Measurements from ENCODE around the gene ATF3. TPM values are rescaled to one million over a fixed set of nuclear protein-coding genes. Genes with fewer than 3 reads are reported as not detected.

Gene ATF3, protein sequence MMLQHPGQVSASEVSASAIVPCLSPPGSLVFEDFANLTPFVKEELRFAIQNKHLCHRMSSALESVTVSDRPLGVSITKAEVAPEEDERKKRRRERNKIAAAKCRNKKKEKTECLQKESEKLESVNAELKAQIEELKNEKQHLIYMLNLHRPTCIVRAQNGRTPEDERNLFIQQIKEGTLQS
- 83.1 TPM for polyA plus RNA-seq (ENCODE audit: insufficient read length)

DNA sequence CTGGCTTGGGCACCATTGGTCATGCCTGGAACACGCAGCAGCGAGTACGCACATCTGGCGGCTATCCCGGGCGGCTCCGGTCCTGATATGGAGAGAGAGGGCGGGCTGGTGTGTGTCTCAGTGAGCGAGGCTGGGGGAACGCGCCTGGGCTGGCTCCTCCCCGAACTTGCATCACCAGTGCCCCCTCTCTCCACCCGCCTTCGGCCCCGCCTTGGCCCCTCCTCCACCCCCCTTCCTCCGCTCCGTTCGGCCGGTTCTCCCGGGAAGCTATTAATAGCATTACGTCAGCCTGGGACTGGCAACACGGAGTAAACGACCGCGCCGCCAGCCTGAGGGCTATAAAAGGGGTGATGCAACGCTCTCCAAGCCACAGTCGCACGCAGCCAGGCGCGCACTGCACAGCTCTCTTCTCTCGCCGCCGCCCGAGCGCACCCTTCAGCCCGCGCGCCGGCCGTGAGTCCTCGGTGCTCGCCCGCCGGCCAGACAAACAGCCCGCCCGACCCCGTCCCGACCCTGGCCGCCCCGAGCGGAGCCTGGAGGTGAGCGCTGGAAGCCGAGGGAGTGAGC is at the start of gene ATF3:
ATF3 (plus strand) TSS at position 370 of the 567 bp plus-strand sequence. CDS start 6,261 bp downstream, outside the sequence.
- DNase-seq (ENCODE audit: low read depth): peak; percentile 86

DNA sequence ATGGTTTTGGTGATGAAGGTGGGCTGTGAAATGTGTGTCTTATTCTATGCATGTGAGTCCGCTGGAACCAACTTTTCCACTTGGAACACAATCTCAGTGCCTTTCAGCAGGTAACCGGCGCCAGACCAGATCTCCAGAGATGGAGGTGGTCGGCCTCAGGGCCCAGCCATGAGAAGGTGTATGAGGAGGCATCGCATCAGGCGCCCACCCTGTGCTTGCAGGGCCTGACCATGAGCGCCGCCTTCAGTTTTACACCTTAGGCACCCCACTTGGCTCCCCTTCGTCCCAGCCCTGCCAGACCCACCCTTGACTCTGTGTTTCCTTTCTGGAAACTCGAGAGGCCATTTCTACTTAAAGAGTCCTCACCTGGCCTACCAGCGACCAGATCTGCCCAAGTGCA is 48.6 kb upstream of the ATF3 start:
- no peak for DNase-seq (ENCODE audit: low read depth)

DNA sequence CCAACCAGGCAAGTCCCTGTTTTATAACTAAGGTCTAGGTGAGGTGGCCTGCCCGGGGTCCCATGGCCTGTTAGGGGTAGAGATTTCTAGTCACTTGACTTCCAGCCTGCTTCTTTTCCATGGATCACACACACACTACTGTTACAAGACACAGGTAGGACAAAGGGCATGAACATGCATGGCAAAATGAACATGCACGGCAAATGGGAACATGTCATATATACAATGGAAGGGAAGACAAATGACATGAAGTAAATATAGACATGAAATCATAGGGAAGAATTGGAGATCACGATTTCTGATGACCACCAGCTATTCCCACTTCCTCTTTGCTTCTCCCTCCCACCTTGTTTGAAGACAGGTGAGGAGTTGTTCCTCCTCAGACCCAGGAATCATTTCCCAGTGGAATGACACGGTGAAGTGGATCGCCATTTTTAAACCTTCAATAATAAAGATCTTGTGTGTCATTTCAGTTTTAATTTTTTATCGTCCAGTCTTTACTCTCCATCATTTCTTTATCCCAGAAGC is 47.6 kb upstream of the ATF3 start:
- no peak for DNase-seq (ENCODE audit: low read depth)

DNA sequence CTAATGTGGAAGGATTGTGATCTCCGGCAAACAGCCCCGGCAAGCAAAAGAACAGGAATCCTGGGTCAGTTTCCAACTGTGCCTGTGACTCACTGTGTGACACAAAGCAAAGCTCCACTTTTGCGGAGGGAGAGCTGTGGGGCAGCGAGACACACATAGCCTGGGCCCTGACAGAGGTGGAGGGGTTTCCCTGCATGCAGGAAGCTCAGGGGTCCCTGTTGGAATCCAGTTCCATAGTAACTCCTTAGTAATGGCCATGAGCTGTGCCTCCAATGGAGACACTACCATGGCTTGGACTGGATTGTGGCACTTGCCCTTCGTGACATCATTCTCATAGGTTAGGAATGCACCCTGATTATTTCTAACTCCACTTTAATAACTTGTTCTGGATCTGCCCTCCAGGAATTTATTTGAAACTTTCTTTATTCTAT is 47.0 kb upstream of the ATF3 start:
- no peak for DNase-seq (ENCODE audit: low read depth)

DNA sequence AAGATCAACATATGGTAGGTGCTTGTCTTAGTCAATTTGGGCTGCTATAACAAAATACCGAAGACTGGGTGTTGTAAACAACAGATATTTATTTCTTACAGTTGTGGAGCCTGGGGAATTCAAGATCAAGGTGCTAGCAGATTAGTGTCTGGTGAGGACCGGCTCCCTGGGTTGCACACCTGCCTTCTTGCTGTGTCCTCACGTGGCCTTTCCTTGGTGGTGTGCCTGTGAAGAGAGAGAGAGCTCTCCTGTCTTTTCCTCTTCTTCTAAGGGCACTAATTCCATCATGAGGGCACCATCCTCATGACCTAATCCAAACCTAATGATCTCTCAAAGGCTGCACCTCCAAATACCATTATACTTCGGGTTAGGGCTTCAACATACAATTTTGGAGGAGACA is 45.8 kb upstream of the ATF3 start:
- DNase-seq (ENCODE audit: low read depth): no peak

DNA sequence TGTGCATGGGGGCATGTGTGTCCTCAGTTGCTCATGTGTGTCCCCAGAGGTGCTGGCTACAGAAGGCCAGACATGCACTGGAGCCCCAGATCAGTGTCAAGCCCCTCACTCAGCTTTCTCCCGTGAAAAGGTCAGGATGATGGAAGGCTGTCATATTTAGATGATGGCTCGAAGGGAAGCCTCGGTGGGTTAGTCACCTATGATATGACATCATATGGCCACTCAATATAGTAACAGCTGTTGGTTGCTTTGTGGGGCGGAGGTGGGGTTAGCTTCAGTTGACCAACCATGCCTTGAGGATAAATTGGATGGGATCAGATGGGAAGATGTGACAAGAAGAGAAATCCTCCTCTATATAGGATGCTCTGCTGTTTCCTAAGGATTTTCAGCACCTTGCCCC is 43.5 kb upstream of the ATF3 start:
- no peak for DNase-seq (ENCODE audit: low read depth)

DNA sequence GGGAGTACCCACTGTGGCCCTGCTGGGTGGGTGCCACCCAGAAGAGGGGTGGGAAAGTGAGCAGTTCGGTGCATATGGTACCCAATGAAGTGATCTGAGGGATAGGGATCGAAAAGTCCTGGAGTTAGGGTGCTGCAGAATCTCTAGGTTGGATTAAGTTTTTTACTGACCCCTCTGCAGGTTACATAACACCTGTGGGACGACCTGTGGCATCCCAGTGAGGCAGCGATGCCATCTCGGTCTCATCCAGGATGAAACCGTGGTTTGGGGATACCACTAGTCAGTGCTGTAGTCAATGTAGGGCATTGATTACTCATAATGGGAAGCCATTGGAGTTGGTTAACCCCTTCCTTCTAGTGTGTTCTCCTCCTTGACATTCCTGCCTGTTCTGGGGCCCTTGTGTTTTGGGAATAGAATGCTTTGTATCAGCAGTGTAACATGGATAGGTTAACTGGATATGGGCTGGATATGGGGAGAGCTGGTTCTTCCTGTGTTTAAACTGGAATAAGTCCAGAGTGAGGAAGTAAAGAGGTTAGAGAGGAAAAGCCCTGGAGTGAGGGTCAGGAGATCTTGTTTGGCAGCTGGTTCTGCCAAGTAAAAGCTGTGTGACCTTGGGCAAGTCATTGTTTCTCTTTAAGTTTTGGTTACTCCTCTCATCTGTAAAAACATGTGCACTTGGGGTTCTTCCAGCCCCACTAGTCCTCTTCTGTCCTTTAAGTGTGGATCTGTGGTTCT is 42.8 kb upstream of the ATF3 start:
- DNase-seq (ENCODE audit: low read depth): no peak

DNA sequence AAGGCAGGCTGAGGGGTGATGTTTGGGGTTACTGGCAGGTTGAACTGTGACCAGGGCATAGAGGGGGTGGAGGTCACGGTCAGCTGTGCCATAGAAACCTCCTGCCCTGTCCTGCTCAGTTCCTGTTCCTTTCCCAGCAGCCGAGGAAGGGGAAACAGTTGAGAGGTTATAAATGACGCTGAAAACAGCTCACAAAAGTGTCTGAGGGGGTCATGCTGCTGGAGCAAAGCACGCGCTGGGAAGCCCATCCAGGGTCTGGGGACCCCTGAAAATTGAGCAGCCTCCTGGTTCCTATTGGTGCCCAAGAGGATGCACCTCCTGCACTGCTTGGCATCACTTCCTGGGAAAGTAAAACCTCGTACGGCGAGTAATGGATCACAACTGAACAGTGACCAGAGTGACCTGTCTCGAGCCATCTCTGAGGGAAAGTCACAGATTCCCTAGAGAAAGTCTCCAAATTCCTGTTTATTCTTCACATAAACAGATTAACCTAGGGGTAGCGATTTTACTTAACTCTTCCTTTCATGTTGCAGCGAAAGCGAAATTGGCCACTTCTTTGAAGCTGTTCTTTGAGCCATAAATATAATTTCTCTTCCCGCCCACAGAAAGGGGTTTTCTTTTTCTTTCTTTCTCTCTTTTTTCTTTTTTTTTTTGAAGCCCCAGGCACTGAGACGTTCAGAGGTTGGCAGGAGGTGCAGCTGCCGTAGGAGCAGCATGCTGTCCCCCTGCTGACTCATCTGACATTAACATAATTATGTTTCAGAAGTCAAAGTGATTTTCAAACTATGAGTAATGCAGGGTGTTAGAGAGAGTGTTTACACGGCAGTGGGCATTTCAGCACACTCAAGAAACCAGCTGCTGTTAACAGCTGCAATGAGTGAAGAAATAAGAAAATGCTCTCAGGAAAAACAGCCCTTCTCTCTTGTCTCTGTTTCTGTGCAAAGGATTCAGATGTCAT is 41.8 kb upstream of the ATF3 start:
- no peak for DNase-seq (ENCODE audit: low read depth)

DNA sequence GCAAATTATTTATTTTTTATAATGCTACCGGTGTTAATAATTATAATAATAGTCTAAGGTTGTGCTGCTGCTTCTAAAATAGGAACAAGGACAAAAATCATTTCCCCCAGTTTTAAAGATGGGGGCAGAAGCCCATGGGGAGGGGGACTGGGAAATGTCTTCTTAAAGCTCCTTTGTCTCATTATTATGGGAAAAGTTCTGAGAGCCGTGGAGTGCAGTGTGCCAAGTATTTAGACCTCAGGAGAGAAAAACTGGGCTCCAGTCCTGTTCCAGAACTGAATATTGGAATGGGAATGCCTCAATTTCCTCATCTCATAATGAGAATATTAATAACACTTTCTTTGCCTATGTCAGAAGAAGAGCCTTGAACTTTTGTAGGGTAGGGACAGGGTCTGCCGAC is 40.9 kb upstream of the ATF3 start:
- DNase-seq (ENCODE audit: low read depth): no peak

DNA sequence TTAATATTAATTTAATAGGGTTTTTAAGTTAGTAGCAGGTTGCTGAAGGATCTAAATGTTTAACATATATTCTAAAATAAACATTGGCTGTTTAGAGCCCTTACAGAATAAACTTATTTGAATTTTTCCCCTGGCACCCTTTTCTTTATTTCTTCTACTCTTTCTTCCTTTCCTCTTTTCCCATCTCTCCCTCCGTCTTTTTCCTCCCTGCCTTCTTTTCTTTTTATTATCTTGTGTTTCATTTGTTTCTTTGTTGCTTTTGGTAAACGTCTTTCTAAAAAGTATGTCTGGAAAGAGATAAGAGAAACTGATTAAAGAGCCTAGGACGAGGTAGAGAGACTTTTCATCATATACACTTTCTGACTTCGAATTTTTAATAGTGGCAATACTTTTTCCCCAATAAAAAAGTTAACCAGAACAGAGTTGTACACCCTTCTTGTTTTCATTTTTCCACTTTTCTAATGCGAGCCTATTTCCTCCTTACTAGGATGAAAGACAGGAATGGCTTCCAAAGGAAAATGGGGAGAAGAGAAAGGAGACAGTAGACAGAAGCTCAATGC is 39.5 kb upstream of the ATF3 start:
- no peak for DNase-seq (ENCODE audit: low read depth)

DNA sequence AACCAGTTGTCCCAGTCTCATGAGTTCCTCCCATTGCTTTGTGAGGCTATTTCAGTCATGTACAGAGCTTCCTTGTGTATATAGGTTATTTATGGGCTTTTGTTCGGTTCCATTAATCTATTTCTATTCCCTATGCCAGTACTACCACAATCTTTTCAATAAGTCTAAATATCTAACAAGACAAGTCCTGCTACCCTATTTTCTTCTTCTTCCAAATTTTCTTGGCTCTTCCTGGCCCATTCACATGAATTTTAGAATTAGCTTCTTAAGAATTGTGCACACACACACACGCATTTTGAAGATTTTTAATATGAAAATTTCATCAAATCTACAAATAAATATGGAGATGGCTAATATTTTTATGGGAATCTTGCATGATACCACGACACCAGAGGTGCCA is 33.8 kb upstream of the ATF3 start:
- no peak for DNase-seq (ENCODE audit: low read depth)

DNA sequence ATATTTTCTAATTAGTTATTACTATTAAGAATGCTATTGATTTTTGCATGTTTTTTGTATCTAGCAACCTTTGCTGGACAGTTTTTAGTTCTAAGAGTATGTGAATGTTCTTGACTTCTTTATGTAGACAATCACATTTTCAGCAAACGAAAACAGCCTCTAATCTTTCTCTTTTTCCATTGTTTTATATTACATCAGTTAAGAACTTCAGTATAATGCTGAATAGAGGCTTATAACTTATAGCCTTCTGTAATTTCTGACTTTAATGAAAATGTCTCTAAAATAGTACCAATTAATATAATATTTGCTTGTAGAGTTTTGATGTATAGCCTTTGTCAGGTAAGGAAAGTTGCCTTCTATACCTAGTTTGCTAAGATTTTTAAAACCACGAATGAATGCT is 33.2 kb upstream of the ATF3 start:
- no peak for DNase-seq (ENCODE audit: low read depth)

DNA sequence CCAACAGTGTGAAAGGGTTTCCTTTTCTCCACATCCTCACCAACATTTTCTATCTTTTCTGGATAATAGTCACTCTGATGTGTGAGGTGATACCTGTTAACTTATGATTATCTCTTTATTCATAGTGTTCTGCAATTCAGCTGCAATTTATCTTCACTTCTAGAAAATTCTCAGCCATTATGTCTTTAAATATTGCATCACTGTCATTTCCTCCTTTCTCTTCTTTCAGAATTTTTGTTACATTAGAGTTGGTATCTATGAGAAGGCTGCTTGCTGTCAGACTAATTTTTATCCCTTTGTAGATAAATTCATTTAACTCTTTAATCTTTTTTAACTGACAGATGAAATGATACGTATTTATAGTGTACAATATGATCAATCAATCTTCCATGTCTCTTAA is 30.5 kb upstream of the ATF3 start:
- DNase-seq (ENCODE audit: low read depth): no peak

DNA sequence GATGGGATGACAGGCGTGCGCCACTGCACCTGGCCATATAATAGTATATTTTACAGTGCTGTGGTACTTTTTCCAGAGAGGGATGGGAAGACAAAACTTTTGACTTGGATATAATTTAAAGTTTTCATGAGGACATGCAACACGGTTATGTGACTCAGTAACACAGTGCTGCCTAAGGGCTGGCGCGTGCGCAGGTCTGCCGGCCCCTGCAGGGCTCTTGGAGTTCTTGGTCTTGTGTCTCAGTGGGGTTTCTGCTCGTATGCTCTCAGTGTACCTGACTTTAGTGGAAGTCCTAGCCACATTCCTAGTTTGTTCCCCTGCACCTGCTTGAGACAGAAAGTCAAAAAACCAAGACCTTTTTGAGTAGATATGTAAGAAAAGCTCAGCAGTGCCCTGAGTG is 27.5 kb upstream of the ATF3 start:
- no peak for DNase-seq (ENCODE audit: low read depth)

DNA sequence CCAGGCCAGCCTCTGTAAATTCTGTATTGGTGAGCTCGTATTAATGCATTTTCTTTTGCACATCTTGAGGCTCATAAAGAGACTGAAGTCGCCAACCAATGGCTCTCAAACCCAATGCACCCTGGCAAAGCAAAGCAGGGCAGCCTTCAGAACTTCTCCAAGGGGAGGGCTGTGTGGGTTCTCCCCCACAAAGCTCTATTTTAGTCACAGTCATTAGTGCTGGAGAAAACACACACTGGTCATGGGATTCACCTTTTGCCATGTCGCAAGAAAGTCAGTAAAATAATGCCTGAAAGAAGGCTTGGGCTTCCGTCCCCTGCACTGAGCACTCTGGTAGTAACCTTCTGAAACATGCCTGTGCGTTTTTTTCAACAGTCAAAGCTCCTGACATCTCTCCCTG is 26.3 kb upstream of the ATF3 start:
- no peak for DNase-seq (ENCODE audit: low read depth)

DNA sequence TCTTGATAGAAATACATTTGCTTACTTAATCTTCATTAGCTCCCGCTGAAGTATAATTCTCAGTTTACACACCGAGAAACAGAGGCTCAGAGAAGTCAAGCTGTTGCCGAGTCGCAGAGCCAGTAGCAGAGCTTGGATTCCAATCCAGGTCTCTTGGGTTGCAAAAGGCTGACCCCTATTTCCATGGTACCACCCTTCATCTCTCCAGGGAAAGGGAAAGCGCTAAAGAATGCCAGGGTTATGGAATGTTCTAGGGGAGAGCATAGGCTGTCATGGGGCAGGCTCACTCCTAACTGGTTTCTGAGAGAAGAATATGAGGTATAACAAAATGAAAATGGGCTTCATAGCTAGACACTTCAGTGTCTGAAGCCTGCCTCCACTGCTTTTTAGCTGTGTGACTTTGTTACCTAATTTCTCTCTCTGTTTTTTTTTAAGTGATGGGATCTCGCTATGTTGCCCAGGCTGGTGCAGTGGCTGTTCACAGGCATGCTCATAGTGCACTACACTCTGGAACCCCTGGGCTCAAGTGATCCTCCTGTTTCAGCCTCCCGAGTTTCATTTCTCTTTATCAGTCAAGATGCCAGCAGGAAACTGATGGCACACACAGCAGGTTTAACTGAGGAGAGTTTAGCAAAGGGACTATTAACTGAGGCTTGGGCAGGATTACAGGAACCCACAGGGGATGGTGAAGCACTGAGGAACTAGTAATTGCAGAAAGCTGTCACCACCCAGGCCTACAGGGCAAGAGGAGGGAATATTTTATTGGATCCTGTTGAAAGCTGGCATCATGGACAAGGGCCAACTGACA is 25.5 kb upstream of the ATF3 start:
- DNase-seq (ENCODE audit: low read depth): no peak

DNA sequence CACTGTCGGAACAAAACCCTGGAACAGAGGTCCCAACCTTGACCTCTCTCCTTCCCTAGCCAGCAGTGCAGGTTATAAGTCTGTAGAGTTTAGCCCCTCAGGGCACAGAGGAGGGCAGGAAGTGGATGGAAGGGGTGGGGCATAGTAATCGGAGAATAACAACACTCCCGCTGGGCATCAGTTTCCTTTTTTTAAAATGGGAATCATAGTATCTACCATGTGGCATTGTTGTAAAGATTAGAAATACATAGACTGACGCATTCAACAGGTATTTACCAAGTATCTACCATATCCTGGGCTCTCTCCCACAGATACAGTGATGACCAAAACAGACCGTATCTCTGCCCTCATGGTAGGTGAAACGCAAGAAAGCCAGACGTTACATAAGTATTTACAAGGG is 24.9 kb upstream of the ATF3 start:
- DNase-seq (ENCODE audit: low read depth): no peak

DNA sequence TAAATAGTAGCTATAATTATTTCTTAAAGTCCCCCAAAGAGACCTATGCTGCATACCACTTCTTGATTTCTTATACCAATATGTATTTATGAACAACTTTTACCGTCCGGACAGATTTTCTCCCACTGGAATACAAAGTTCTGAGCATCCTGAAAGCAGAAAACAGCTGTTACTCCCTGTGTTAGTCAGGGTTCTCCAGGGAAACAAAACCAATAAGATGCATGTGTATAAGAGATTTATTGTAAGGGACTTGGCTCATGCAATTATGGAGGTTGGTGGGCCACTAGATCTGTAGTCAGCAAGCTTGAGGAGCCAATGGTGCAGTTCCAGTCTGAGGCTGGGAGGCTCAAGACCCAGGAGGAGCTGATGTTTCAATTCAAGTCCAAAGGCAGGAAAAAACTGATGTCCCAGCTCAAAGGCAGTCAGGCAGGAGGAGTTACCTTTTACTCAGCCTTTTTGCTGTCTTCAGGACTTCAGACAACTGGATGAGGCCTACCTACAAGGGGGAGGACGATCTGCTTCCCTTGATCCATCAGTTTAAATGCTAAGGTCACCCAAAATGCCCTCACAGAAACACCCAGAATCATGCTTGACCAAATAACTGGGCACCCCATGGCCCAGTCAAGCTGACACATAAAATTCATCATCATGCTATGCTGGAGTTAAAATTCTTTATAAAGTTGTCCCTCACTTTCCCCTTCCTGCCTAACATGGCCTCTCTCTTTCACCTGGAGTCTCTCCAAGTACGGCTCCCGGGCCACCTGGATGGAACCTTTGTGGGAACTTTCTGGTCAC is 24.3 kb upstream of the ATF3 start:
- DNase-seq (ENCODE audit: low read depth): no peak

DNA sequence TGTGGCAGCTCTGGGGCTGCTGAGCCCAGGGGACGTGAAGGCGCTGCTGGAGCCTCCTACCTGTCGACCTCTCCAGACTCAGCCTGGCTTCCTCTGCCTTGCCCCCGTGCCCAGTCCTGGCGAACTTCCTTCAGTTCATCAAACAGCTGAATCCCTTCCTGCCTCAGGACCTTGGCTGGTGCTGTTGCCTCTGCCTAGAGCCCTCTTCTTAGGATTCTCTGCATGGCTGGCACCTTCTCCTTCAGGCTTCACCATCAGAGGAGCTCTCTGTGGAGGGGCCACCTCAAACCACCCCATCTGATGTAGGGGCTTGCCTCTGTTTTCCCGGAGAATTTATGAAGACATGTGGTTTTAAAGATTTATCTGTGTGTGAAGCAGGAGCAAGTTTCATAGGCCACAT is 23.4 kb upstream of the ATF3 start:
- DNase-seq (ENCODE audit: low read depth): no peak

All from forelimb muscle (tissue), 1 donor.